Mesendoderm (in vitro differentiated cells): ENCODE measurements around the gene APOBR.
A peak's percentile ranks its signal among the peaks of the same experiment; 100 is the strongest.

Experiments
- DNase-seq: peaks from one replicate; pipeline ENCODE4 v3.0.0; 2013
- H2AK5ac ChIP-seq: 2 replicates; pipeline ENCODE4 v1.6.1; 2013; ENCODE audit warnings: low read length, inconsistent platforms
- H2BK120ac ChIP-seq: 2 replicates; pipeline ENCODE4 v1.6.1; 2013; ENCODE audit warnings: low read depth, mild to moderate bottlenecking, low read length, moderate library complexity, mixed read lengths
- H2BK15ac ChIP-seq: replicated peaks from 2 replicates; pipeline ENCODE4 v1.6.1; 2013; ENCODE audit warnings: low read depth, mild to moderate bottlenecking, moderate library complexity
- H2BK5ac ChIP-seq: 2 replicates; pipeline ENCODE4 v1.6.1; 2013; ENCODE audit warnings: low read length, inconsistent platforms
- H3K18ac ChIP-seq: 2 replicates; pipeline ENCODE4 v1.6.1; 2013; ENCODE audit warnings: mild to moderate bottlenecking, low read length, mixed read lengths
- H3K23ac ChIP-seq: one replicate; pipeline ENCODE4 v1.6.1; 2013; ENCODE audit warnings: low read length
- H3K27ac ChIP-seq: 2 replicates; pipeline ENCODE4 v1.5.1; 2013; ENCODE audit warnings: low read depth, mild to moderate bottlenecking, inconsistent platforms, low read length, moderate library complexity
- H3K27me3 ChIP-seq: 2 replicates; pipeline ENCODE4 v1.6.1; 2013; ENCODE audit warnings: low read length, control low read depth, mild to moderate bottlenecking, inconsistent platforms; ENCODE audit not compliant: insufficient read depth, poor library complexity
- H3K36me3 ChIP-seq: 2 replicates; pipeline ENCODE4 v1.6.1; 2013; ENCODE audit warnings: low read length, inconsistent platforms; ENCODE audit not compliant: control insufficient read depth, insufficient read depth
- H3K4ac ChIP-seq: one replicate; pipeline ENCODE4 v1.6.1; 2013; ENCODE audit warnings: low read depth, mild to moderate bottlenecking, low read length, moderate library complexity
- H3K4me1 ChIP-seq: 2 replicates; pipeline ENCODE4 v1.6.1; 2013; ENCODE audit warnings: low read depth, low read length, inconsistent platforms; ENCODE audit not compliant: control insufficient read depth
- H3K4me2 ChIP-seq: 2 replicates; pipeline ENCODE4 v1.6.1; 2013; ENCODE audit warnings: low read length
- H3K4me3 ChIP-seq: 2 replicates; pipeline ENCODE4 v1.5.1; 2013; ENCODE audit warnings: mild to moderate bottlenecking, low read length
- H3K56ac ChIP-seq: one replicate; pipeline ENCODE4 v1.6.1; 2013; ENCODE audit warnings: low read length
- H3K79me1 ChIP-seq: 2 replicates; pipeline ENCODE4 v1.6.1; 2013; ENCODE audit warnings: low read length, inconsistent platforms
- H3K79me2 ChIP-seq: 2 replicates; pipeline ENCODE4 v1.6.1; 2013; ENCODE audit warnings: mild to moderate bottlenecking, low read length; ENCODE audit not compliant: control insufficient read depth, insufficient read depth
- H3K9ac ChIP-seq: 2 replicates; pipeline ENCODE4 v1.6.1; 2013; ENCODE audit warnings: low read length, inconsistent platforms
- H4K5ac ChIP-seq: one replicate; pipeline ENCODE4 v1.6.1; 2013; ENCODE audit warnings: low read length
- H4K8ac ChIP-seq: one replicate; pipeline ENCODE4 v1.6.1; 2013; ENCODE audit warnings: low read depth, mild to moderate bottlenecking, control low read depth, low read length, moderate library complexity
- WGBS: extraction: QIAGEN DNeasy Blood & Tissue Kit; methylation state at CpG from one replicate; pipeline ENCODE4 v1.1.7; 2013; ENCODE audit warnings: low lambda C conversion rate, missing lambda C conversion rate; ENCODE audit not compliant: insufficient coverage; ENCODE audit errors: extremely low coverage; 5-methylcytosine and 5-hydroxymethylcytosine counted together

APOBR gene

GRCh38 chr16:28491230-28491969, 3.0 kb upstream of the APOBR start:
- no peak overlapping the region for H2AK5ac ChIP-seq
- H3K36me3 ChIP-seq, result no peaks in the 10 kb centered on the region
- H3K27ac ChIP-seq, result no peak overlapping the region
- H3K79me2 ChIP-seq, result no peaks in the 10 kb centered on the region
- H3K4me3 ChIP-seq, result peak overlapping the region; percentile 56
- H2BK120ac ChIP-seq, result no peak overlapping the region
- H3K23ac ChIP-seq, result no peak overlapping the region
- peak overlapping the region; percentile 68 for H3K56ac ChIP-seq
- H3K79me1 ChIP-seq, result no peaks in the 10 kb centered on the region
- no peak overlapping the region for H2BK5ac ChIP-seq
- WGBS, result no CpG with 5 or more reads among the region's 42 CpGs
- H3K9ac ChIP-seq, result peak overlapping the region; percentile 77
- no peaks in the 10 kb centered on the region for H3K27me3 ChIP-seq
- peak overlapping the region; percentile 34 for H3K4me2 ChIP-seq
- H3K18ac ChIP-seq, result no peak overlapping the region
- DNase-seq, result peak; percentile 42
- H3K4ac ChIP-seq, result no peak overlapping the region
- H2BK15ac ChIP-seq, result no peak overlapping the region
- H4K5ac ChIP-seq, result no peak overlapping the region
- H3K4me1 ChIP-seq, result no peaks in the 10 kb centered on the region
- H4K8ac ChIP-seq, result peak overlapping the region; percentile 28

GRCh38 chr16:28491970-28492474, 2.4 kb upstream of the APOBR start, which contains the start of gene CLN3:
Gene CLN3, minus strand, starts transcription at chr16:28492074. Its CDS starts 315 bp downstream, at chr16:28491759.
- peak; percentile 98 for DNase-seq
- H2BK15ac ChIP-seq, result no peak within 1 kb of the TSS
- H3K56ac ChIP-seq, result peak within 1 kb of the TSS; percentile 90
- H3K9ac ChIP-seq, result peak within 1 kb of the TSS; percentile 77
- no peaks in the 10 kb centered on the region for H3K79me1 ChIP-seq
- no peak within 1 kb of the TSS for H2BK120ac ChIP-seq
- H3K4me2 ChIP-seq, result peak within 1 kb of the TSS; percentile 34
- no peak within 1 kb of the TSS for H2AK5ac ChIP-seq
- H3K4me1 ChIP-seq, result no peaks in the 10 kb centered on the region
- H3K4me3 ChIP-seq, result peak within 1 kb of the TSS; percentile 56
- H3K36me3 ChIP-seq, result no peaks in the 10 kb centered on the region
- no CpG with 5 or more reads among the region's 21 CpGs for WGBS
- peak within 1 kb of the TSS; percentile 68 for H4K5ac ChIP-seq
- no peak within 1 kb of the TSS for H3K4ac ChIP-seq
- H3K79me2 ChIP-seq, result no peaks in the 10 kb centered on the region
- H3K27ac ChIP-seq, result peak within 1 kb of the TSS; percentile 78
- peak within 1 kb of the TSS; percentile 33 for H2BK5ac ChIP-seq
- H4K8ac ChIP-seq, result peak within 1 kb of the TSS; percentile 28
- no peaks in the 10 kb centered on the region for H3K27me3 ChIP-seq
- H3K18ac ChIP-seq, result peak within 1 kb of the TSS; percentile 95
- no peak within 1 kb of the TSS for H3K23ac ChIP-seq

- Histone ChIP-seq H2AK5ac (no peak overlapping the region), H3K4me1 (no peaks in the 10 kb centered on the region), H2BK15ac (no peak overlapping the region), H3K4me2 (no peak overlapping the region), H4K8ac (no peak overlapping the region), H2BK120ac (no peak overlapping the region), H3K79me2 (no peaks in the 10 kb centered on the region), H3K27me3 (no peaks in the 10 kb centered on the region), H2BK5ac (no peak overlapping the region), H3K4ac (no peak overlapping the region), H3K36me3 (no peaks in the 10 kb centered on the region), H3K18ac (no peak overlapping the region), H3K4me3 (no peak overlapping the region), H3K27ac (no peak overlapping the region), H4K5ac (peak overlapping the region; percentile 68), H3K9ac (peak overlapping the region; percentile 75), H3K79me1 (no peaks in the 10 kb centered on the region), H3K56ac (no peak overlapping the region), H3K23ac (no peak overlapping the region)
- WGBS, result no CpG with 5 or more reads among the region's 4 CpGs
- no peak for DNase-seq
Measured at GRCh38 chr16:28492511-28492910, 1.9 kb upstream of the APOBR start.

GRCh38 chr16:28495098-28495793, 803 bp downstream of the APOBR start:
- Histone ChIP-seq H3K79me2 (no peaks in the 10 kb centered on the region), H3K36me3 (no peaks in the 10 kb centered on the region), H3K4ac (no peak overlapping the region), H3K4me3 (no peak overlapping the region), H3K9ac (no peak overlapping the region), H2BK5ac (no peak overlapping the region), H2BK120ac (no peak overlapping the region), H2BK15ac (no peak overlapping the region), H3K18ac (no peak overlapping the region), H3K27me3 (no peaks in the 10 kb centered on the region), H4K8ac (no peak overlapping the region), H3K27ac (no peak overlapping the region), H4K5ac (no peak overlapping the region), H2AK5ac (no peak overlapping the region), H3K79me1 (no peaks in the 10 kb centered on the region), H3K4me2 (no peak overlapping the region), H3K56ac (no peak overlapping the region), H3K23ac (no peak overlapping the region), H3K4me1 (no peaks in the 10 kb centered on the region)
- WGBS, result no CpG with 5 or more reads among the region's 13 CpGs
- DNase-seq, result no peak

GRCh38 chr16:28495795-28496749, 1.6 kb downstream of the APOBR start:
- no peak for DNase-seq
- no peak overlapping the region for H3K27ac ChIP-seq
- no peak overlapping the region for H3K56ac ChIP-seq
- no peak overlapping the region for H3K4me3 ChIP-seq
- H3K4ac ChIP-seq, result no peak overlapping the region
- no CpG with 5 or more reads among the region's 20 CpGs for WGBS
- H3K27me3 ChIP-seq, result no peaks in the 10 kb centered on the region
- H3K79me1 ChIP-seq, result no peaks in the 10 kb centered on the region
- H3K4me1 ChIP-seq, result no peaks in the 10 kb centered on the region
- no peak overlapping the region for H3K4me2 ChIP-seq
- H3K9ac ChIP-seq, result no peak overlapping the region
- H2BK5ac ChIP-seq, result no peak overlapping the region
- H2AK5ac ChIP-seq, result no peak overlapping the region
- no peak overlapping the region for H3K18ac ChIP-seq
- no peaks in the 10 kb centered on the region for H3K36me3 ChIP-seq
- H4K5ac ChIP-seq, result no peak overlapping the region
- H2BK120ac ChIP-seq, result no peak overlapping the region
- H4K8ac ChIP-seq, result no peak overlapping the region
- H3K23ac ChIP-seq, result no peak overlapping the region
- no peaks in the 10 kb centered on the region for H3K79me2 ChIP-seq
- H2BK15ac ChIP-seq, result no peak overlapping the region
